ENCODE data around the gene KLHL25. TPM values are rescaled to one million over a fixed set of nuclear protein-coding genes. Genes with fewer than 3 reads are reported as not detected.

The KLHL25 gene
- total and polyA plus RNA-seq, 5 donors from 2014 or later: 0.76 to 8.8 (median 1.5) TPM

DNA sequence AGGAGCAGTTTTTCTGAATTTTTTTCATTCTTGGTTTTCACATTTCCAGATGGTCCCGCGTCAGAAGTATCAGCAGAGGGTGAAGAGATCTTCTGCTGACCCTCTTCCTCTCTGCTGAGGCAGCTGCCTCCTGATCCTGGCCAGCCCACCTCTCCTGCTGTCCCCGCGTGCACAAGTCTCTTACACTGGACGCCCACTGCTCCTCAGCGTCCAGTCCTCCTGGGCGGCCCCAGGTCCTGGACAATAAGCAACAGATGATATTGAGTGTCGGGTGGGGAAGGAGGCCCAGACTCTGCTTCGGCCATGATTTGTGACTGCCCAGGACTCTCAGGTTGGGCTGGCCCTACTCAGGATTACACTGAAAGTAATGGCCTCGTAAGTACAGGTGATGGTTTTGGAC is 50.1 kb downstream of the KLHL25 start:
- H3K27me3 Mint-ChIP-seq: no peaks in the 10 kb centered on the region
- H3K4me3 Mint-ChIP-seq: no peak overlapping the region
- H3K36me3 Mint-ChIP-seq: peaks cover 49% of the 10 kb centered on the region
- H3K4me1 ChIP-seq (ENCODE audit: control insufficient read depth, insufficient read depth, low read length, poor library complexity, severe bottlenecking): no peaks in the 10 kb centered on the region
- no peak overlapping the region for H3K27ac ChIP-seq (ENCODE audit: insufficient read depth, low read length, poor library complexity, severe bottlenecking)
- H3K9me3 ChIP-seq (ENCODE audit: control insufficient read depth in 2 of 2, low read length in 2 of 2): no peaks in the 10 kb centered on the region
- H3K36me3 ChIP-seq (ENCODE audit: control insufficient read depth, insufficient read depth, low read length): peaks cover 92% of the 10 kb centered on the region
- ATAC-seq (ENCODE audit: low read depth in 2 of 2): no peak
- no peak overlapping the region for H3K27ac Mint-ChIP-seq
- no peaks in the 10 kb centered on the region for H3K27me3 ChIP-seq (ENCODE audit: control insufficient read depth, insufficient read depth, low read length)
- H3K4me3 ChIP-seq (ENCODE audit: low read depth, low read length): no peak overlapping the region
- no peak for DNase-seq
- H3K9me3 Mint-ChIP-seq: no peaks in the 10 kb centered on the region
- peaks cover 0 to 16% (median 5%) of the 10 kb centered on the region in 4 donors for H3K4me1 Mint-ChIP-seq

DNA sequence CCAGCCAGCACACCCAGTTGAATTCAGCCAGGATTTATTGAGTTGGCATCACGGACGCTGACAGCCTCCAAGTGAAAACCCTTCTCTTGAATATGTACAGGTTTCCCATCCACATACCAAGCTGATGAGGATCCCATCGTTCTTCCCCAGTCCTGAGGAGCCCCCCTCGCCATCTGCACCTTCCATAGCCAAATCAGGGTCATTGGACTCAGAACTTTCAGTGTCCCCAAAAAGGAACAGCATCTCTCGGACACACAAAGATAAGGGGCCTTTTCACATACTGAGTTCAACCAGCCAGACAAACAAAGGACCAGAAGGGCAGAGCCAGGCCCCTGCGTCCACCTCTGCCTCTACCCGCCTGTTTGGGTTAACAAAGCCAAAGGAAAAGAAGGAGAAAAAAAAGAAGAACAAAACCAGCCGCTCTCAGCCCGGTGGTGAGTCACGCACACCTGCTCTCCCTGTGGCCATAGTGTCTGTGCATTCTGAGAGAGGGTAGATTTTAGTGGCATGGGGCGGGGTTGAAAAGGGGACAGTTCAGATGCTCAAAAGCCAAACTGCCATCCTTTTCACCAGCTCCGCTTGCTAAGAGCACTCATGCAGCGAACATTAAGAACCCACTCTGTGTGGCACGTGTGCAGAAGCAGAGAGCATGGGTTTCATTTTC is 51.2 kb downstream of the KLHL25 start:
- H3K4me1 ChIP-seq (ENCODE audit: control insufficient read depth, insufficient read depth, low read length, poor library complexity, severe bottlenecking): no peaks in the 10 kb centered on the region
- no peak overlapping the region for H3K4me3 ChIP-seq (ENCODE audit: low read depth, low read length)
- peaks cover 0 to 13% (median 5%) of the 10 kb centered on the region in 4 donors for H3K4me1 Mint-ChIP-seq
- no peaks in the 10 kb centered on the region for H3K27me3 ChIP-seq (ENCODE audit: control insufficient read depth, insufficient read depth, low read length)
- H3K4me3 Mint-ChIP-seq: no peak overlapping the region
- peaks cover 91% of the 10 kb centered on the region for H3K36me3 ChIP-seq (ENCODE audit: control insufficient read depth, insufficient read depth, low read length)
- peaks cover 51% of the 10 kb centered on the region for H3K36me3 Mint-ChIP-seq
- H3K9me3 Mint-ChIP-seq: no peaks in the 10 kb centered on the region
- ATAC-seq (ENCODE audit: low read depth in 2 of 2) (no peak), DNase-seq (no peak)
- peak overlapping the region; percentile 49 to 80 (median 65) for H3K27ac Mint-ChIP-seq
- H3K9me3 ChIP-seq (ENCODE audit: control insufficient read depth in 2 of 2, low read length in 2 of 2): no peaks in the 10 kb centered on the region
- H3K27me3 Mint-ChIP-seq: no peaks in the 10 kb centered on the region
- H3K27ac ChIP-seq (ENCODE audit: insufficient read depth, low read length, poor library complexity, severe bottlenecking): no peak overlapping the region

DNA sequence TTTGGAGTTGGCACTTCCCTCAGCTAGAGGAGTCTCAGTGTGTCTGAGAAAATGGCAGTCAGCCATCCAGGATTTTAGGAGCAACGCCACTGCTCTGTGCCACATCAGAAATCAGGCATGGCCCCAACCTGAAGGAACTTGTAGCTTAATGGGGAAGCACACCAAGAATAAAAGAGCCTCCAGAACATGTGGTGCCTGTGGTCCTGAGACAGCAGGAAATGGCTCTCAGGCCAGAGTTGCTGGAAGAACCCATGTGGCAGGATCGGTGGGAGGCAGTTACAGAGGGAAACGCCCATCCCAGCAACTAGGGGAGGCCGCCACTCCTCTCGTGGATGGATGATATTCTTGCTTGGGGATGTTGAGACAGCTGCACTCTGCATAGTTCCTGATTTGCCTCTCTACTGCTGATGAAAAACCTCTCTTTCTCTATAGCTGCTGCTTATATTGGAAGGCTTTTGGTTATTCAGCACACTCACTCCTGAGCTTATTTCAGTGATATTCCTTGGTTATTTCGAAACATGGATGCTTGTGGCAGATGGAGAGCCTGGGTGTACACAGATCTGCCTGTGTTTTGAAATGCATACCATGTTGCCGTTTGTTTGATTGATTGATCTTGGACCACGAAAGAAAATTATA is 52.4 kb downstream of the KLHL25 start:
- no peak overlapping the region for H3K4me3 ChIP-seq (ENCODE audit: low read depth, low read length)
- DNase-seq (no peak), ATAC-seq (ENCODE audit: low read depth in 2 of 2) (no peak)
- H3K4me3 Mint-ChIP-seq: no peak overlapping the region
- H3K27ac ChIP-seq (ENCODE audit: insufficient read depth, low read length, poor library complexity, severe bottlenecking): no peak overlapping the region
- peaks cover 90% of the 10 kb centered on the region for H3K36me3 ChIP-seq (ENCODE audit: control insufficient read depth, insufficient read depth, low read length)
- no peaks in the 10 kb centered on the region for H3K9me3 Mint-ChIP-seq
- H3K4me1 ChIP-seq (ENCODE audit: control insufficient read depth, insufficient read depth, low read length, poor library complexity, severe bottlenecking): no peaks in the 10 kb centered on the region
- no peaks in the 10 kb centered on the region for H3K27me3 Mint-ChIP-seq
- no peaks in the 10 kb centered on the region for H3K9me3 ChIP-seq (ENCODE audit: control insufficient read depth in 2 of 2, low read length in 2 of 2)
- H3K36me3 Mint-ChIP-seq: peaks cover 47% of the 10 kb centered on the region
- H3K4me1 Mint-ChIP-seq: peaks cover 0 to 12% (median 5%) of the 10 kb centered on the region in 4 donors
- no peaks in the 10 kb centered on the region for H3K27me3 ChIP-seq (ENCODE audit: control insufficient read depth, insufficient read depth, low read length)
- peak overlapping the region; percentile 42 to 49 (median 45) for H3K27ac Mint-ChIP-seq

DNA sequence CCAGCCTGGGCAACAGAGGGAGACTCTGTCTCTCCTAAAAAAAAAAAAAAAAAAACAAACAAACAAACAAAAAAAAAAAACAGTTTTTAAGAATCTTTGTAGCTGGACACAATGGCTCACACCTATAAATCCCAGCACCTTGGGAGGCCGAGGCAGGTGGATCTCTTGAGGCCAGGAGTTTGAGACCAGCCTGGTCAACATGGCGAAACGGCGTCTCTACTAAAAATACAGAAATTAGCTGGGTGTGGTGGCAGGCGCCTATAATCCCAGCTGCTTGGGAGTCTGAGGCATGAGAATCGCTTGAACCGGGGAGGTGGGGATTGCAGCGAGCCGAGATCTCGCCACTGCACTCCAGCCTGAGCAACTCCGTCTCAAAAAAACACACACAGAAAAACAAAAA is 53.1 kb downstream of the KLHL25 start:
- peaks cover 0 to 1% (median 0%) of the 10 kb centered on the region in 7 donors for H3K9me3 Mint-ChIP-seq
- DNase-seq (no peak), ATAC-seq (ENCODE audit: low read depth in 2 of 2) (no peak)
- H3K36me3 Mint-ChIP-seq: peaks cover 46% of the 10 kb centered on the region
- peak overlapping the region in 1 of 4 donors; percentile 58 for H3K4me3 Mint-ChIP-seq
- Histone ChIP-seq H3K9me3 (ENCODE audit: control insufficient read depth in 2 of 2, low read length in 2 of 2) (no peaks in the 10 kb centered on the region), H3K27ac (ENCODE audit: insufficient read depth, low read length, poor library complexity, severe bottlenecking) (no peak overlapping the region), H3K36me3 (ENCODE audit: control insufficient read depth, insufficient read depth, low read length) (peaks cover 89% of the 10 kb centered on the region), H3K4me1 (ENCODE audit: control insufficient read depth, insufficient read depth, low read length, poor library complexity, severe bottlenecking) (no peaks in the 10 kb centered on the region), H3K4me3 (ENCODE audit: low read depth, low read length) (no peak overlapping the region), H3K27me3 (ENCODE audit: control insufficient read depth, insufficient read depth, low read length) (no peaks in the 10 kb centered on the region)
- H3K27me3 Mint-ChIP-seq: no peaks in the 10 kb centered on the region
- H3K4me1 Mint-ChIP-seq: peaks cover 0 to 12% (median 5%) of the 10 kb centered on the region in 4 donors
- no peak overlapping the region for H3K27ac Mint-ChIP-seq

DNA sequence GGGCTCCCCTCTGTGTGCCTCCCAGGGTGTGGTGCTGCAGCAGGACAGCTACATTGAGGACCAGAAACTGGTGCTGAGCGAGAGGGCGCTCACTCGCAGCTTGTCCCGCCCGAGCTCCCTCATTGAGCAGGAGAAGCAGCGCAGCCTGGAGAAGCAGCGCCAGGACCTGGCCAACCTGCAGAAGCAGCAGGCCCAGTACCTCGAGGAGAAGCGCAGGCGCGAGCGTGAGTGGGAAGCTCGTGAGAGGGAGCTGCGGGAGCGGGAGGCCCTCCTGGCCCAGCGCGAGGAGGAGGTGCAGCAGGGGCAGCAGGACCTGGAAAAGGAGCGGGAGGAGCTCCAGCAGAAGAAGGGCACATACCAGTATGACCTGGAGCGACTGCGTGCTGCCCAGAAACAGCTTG is 53.7 kb downstream of the KLHL25 start:
- peaks cover 39% of the 10 kb centered on the region for H3K36me3 Mint-ChIP-seq
- no peak overlapping the region for H3K27ac Mint-ChIP-seq
- no peak overlapping the region for H3K4me3 ChIP-seq (ENCODE audit: low read depth, low read length)
- H3K9me3 Mint-ChIP-seq: peaks cover 0 to 1% (median 0%) of the 10 kb centered on the region in 7 donors
- no peaks in the 10 kb centered on the region for H3K9me3 ChIP-seq (ENCODE audit: control insufficient read depth in 2 of 2, low read length in 2 of 2)
- H3K4me1 ChIP-seq (ENCODE audit: control insufficient read depth, insufficient read depth, low read length, poor library complexity, severe bottlenecking): no peaks in the 10 kb centered on the region
- H3K27me3 ChIP-seq (ENCODE audit: control insufficient read depth, insufficient read depth, low read length): no peaks in the 10 kb centered on the region
- DNase-seq (no peak), ATAC-seq (ENCODE audit: low read depth in 2 of 2) (no peak)
- H3K4me3 Mint-ChIP-seq: peak overlapping the region in 1 of 4 donors; percentile 58
- no peak overlapping the region for H3K27ac ChIP-seq (ENCODE audit: insufficient read depth, low read length, poor library complexity, severe bottlenecking)
- H3K27me3 Mint-ChIP-seq: no peaks in the 10 kb centered on the region
- peaks cover 0 to 12% (median 5%) of the 10 kb centered on the region in 4 donors for H3K4me1 Mint-ChIP-seq
- H3K36me3 ChIP-seq (ENCODE audit: control insufficient read depth, insufficient read depth, low read length): peaks cover 89% of the 10 kb centered on the region

DNA sequence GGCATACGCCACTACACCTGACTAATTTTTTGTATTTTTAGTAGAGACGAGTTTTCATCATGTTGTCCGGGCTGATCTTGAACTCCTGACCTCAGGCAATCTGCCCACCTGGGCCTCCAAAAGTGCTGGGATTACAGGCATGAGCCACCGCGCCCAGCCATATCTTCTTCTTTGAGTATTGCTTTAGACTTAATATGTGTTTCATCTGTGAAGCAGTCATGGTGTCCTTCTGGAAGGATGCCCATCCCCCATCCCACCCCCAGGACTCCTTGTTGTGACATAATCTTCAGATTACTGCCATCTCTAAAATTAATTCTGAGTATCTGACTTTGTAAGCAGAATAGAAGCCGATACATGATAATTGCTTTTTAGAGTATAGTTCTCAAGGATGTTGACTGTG is 57.7 kb downstream of the KLHL25 start:
- no peaks in the 10 kb centered on the region for H3K27me3 Mint-ChIP-seq
- peaks cover 88% of the 10 kb centered on the region for H3K36me3 ChIP-seq (ENCODE audit: control insufficient read depth, insufficient read depth, low read length)
- H3K4me1 Mint-ChIP-seq: peaks cover 6 to 14% (median 12%) of the 10 kb centered on the region in 4 donors
- H3K9me3 ChIP-seq (ENCODE audit: control insufficient read depth in 2 of 2, low read length in 2 of 2): peaks cover 9 to 10% of the 10 kb centered on the region in 2 experiments
- DNase-seq: no peak
- no peak overlapping the region for H3K27ac ChIP-seq (ENCODE audit: insufficient read depth, low read length, poor library complexity, severe bottlenecking)
- peaks cover 0 to 10% (median 1%) of the 10 kb centered on the region in 7 donors for H3K9me3 Mint-ChIP-seq
- H3K27me3 ChIP-seq (ENCODE audit: control insufficient read depth, insufficient read depth, low read length): no peaks in the 10 kb centered on the region
- peaks cover 48% of the 10 kb centered on the region for H3K36me3 Mint-ChIP-seq
- no peak overlapping the region for H3K27ac Mint-ChIP-seq
- H3K4me3 ChIP-seq (ENCODE audit: low read depth, low read length): no peak overlapping the region
- H3K4me3 Mint-ChIP-seq: no peak overlapping the region
- H3K4me1 ChIP-seq (ENCODE audit: control insufficient read depth, insufficient read depth, low read length, poor library complexity, severe bottlenecking): no peaks in the 10 kb centered on the region
- no peak for ATAC-seq (ENCODE audit: low read depth in 2 of 2)

DNA sequence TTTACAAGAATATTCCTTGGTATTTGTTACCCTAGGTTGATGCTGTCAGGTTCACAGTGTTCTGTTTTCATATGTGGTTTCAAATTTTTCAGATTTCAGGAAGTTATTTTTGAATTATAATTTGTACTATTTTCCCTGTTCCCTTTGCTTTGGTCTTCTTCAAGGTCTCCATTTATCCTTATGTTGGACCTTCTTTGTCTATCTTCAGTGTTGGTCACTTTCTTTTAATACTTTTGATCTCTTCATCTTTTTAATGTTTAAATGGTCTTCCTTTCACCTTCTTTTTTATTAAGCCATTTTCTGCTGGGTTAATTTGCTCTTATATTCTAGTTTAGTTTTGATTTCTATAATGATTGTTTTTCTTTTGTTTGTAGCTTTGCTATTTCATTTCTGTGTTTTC is 61.3 kb downstream of the KLHL25 start:
- Histone ChIP-seq H3K4me1 (ENCODE audit: control insufficient read depth, insufficient read depth, low read length, poor library complexity, severe bottlenecking) (no peaks in the 10 kb centered on the region), H3K9me3 (ENCODE audit: control insufficient read depth in 2 of 2, low read length in 2 of 2) (peaks cover 9 to 10% of the 10 kb centered on the region in 2 experiments), H3K4me3 (ENCODE audit: low read depth, low read length) (no peak overlapping the region), H3K27ac (ENCODE audit: insufficient read depth, low read length, poor library complexity, severe bottlenecking) (no peak overlapping the region), H3K36me3 (ENCODE audit: control insufficient read depth, insufficient read depth, low read length) (peaks cover 94% of the 10 kb centered on the region), H3K27me3 (ENCODE audit: control insufficient read depth, insufficient read depth, low read length) (no peaks in the 10 kb centered on the region)
- Mint-ChIP-seq H3K27ac (peak overlapping the region in 1 of 3 donors; percentile 27), H3K27me3 (no peaks in the 10 kb centered on the region), H3K36me3 (peaks cover 62% of the 10 kb centered on the region), H3K4me1 (peaks cover 11 to 20% (median 16%) of the 10 kb centered on the region in 4 donors), H3K9me3 (peaks cover 0 to 10% (median 1%) of the 10 kb centered on the region in 7 donors), H3K4me3 (no peak overlapping the region)
- no peak for DNase-seq
- no peak for ATAC-seq (ENCODE audit: low read depth in 2 of 2)
